Mesendoderm (in vitro differentiated cells): ENCODE results near the gene CDH8.

Experiments
- DNase-seq: peaks from one replicate; pipeline ENCODE4 v3.0.0; 2013
- H2AK5ac ChIP-seq: 2 replicates; pipeline ENCODE4 v1.6.1; 2013; ENCODE audit warnings: low read length, inconsistent platforms
- H2BK120ac ChIP-seq: 2 replicates; pipeline ENCODE4 v1.6.1; 2013; ENCODE audit warnings: low read depth, mild to moderate bottlenecking, low read length, moderate library complexity, mixed read lengths
- H2BK15ac ChIP-seq: replicated peaks from 2 replicates; pipeline ENCODE4 v1.6.1; 2013; ENCODE audit warnings: low read depth, mild to moderate bottlenecking, moderate library complexity
- H2BK5ac ChIP-seq: 2 replicates; pipeline ENCODE4 v1.6.1; 2013; ENCODE audit warnings: low read length, inconsistent platforms
- H3K18ac ChIP-seq: 2 replicates; pipeline ENCODE4 v1.6.1; 2013; ENCODE audit warnings: mild to moderate bottlenecking, low read length, mixed read lengths
- H3K23ac ChIP-seq: one replicate; pipeline ENCODE4 v1.6.1; 2013; ENCODE audit warnings: low read length
- H3K27ac ChIP-seq: 2 replicates; pipeline ENCODE4 v1.5.1; 2013; ENCODE audit warnings: low read depth, mild to moderate bottlenecking, inconsistent platforms, low read length, moderate library complexity
- H3K27me3 ChIP-seq: 2 replicates; pipeline ENCODE4 v1.6.1; 2013; ENCODE audit warnings: low read length, control low read depth, mild to moderate bottlenecking, inconsistent platforms; ENCODE audit not compliant: insufficient read depth, poor library complexity
- H3K36me3 ChIP-seq: 2 replicates; pipeline ENCODE4 v1.6.1; 2013; ENCODE audit warnings: low read length, inconsistent platforms; ENCODE audit not compliant: control insufficient read depth, insufficient read depth
- H3K4ac ChIP-seq: one replicate; pipeline ENCODE4 v1.6.1; 2013; ENCODE audit warnings: low read depth, mild to moderate bottlenecking, low read length, moderate library complexity
- H3K4me1 ChIP-seq: 2 replicates; pipeline ENCODE4 v1.6.1; 2013; ENCODE audit warnings: low read depth, low read length, inconsistent platforms; ENCODE audit not compliant: control insufficient read depth
- H3K4me2 ChIP-seq: 2 replicates; pipeline ENCODE4 v1.6.1; 2013; ENCODE audit warnings: low read length
- H3K4me3 ChIP-seq: 2 replicates; pipeline ENCODE4 v1.5.1; 2013; ENCODE audit warnings: mild to moderate bottlenecking, low read length
- H3K56ac ChIP-seq: one replicate; pipeline ENCODE4 v1.6.1; 2013; ENCODE audit warnings: low read length
- H3K79me1 ChIP-seq: 2 replicates; pipeline ENCODE4 v1.6.1; 2013; ENCODE audit warnings: low read length, inconsistent platforms
- H3K79me2 ChIP-seq: 2 replicates; pipeline ENCODE4 v1.6.1; 2013; ENCODE audit warnings: mild to moderate bottlenecking, low read length; ENCODE audit not compliant: control insufficient read depth, insufficient read depth
- H3K9ac ChIP-seq: 2 replicates; pipeline ENCODE4 v1.6.1; 2013; ENCODE audit warnings: low read length, inconsistent platforms
- H4K5ac ChIP-seq: one replicate; pipeline ENCODE4 v1.6.1; 2013; ENCODE audit warnings: low read length
- H4K8ac ChIP-seq: one replicate; pipeline ENCODE4 v1.6.1; 2013; ENCODE audit warnings: low read depth, mild to moderate bottlenecking, control low read depth, low read length, moderate library complexity
- WGBS: extraction: QIAGEN DNeasy Blood & Tissue Kit; methylation state at CpG from one replicate; pipeline ENCODE4 v1.1.7; 2013; ENCODE audit warnings: low lambda C conversion rate, missing lambda C conversion rate; ENCODE audit not compliant: insufficient coverage; ENCODE audit errors: extremely low coverage; 5-methylcytosine and 5-hydroxymethylcytosine counted together

CDH8 gene

DNA sequence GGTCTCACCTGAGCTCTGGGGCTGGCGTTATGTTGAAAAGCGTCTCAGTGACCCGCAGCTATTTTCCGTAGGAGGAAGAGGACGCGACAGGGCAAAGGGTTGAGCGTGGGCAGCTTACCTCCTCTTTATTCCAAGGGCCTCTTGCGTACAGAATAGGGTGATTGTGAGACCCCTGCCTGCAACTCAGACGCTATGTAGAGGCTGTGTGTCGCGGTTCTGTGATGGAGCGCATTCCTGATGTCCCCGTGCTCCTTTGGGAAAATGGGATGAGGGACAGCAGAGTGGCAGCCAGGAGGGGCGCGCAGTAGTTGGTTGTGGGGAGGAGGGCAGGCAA lies 531 bp upstream of the CDH8 start:
- H3K36me3 ChIP-seq, result no peaks in the 10 kb centered on the region
- peak overlapping the region; percentile 75 for H3K4me2 ChIP-seq
- H3K27ac ChIP-seq, result no peak overlapping the region
- WGBS, result no CpG with 5 or more reads among the region's 15 CpGs
- H2BK120ac ChIP-seq, result no peak overlapping the region
- H3K9ac ChIP-seq, result no peak overlapping the region
- H3K4me1 ChIP-seq, result no peaks in the 10 kb centered on the region
- H3K18ac ChIP-seq, result no peak overlapping the region
- H3K56ac ChIP-seq, result peak overlapping the region; percentile 59
- no peak overlapping the region for H3K23ac ChIP-seq
- H3K79me2 ChIP-seq, result no peaks in the 10 kb centered on the region
- no peak overlapping the region for H2BK5ac ChIP-seq
- no peak overlapping the region for H2AK5ac ChIP-seq
- H3K4ac ChIP-seq, result no peak overlapping the region
- H3K79me1 ChIP-seq, result no peaks in the 10 kb centered on the region
- H3K27me3 ChIP-seq, result peaks cover 7% of the 10 kb centered on the region
- H4K8ac ChIP-seq, result no peak overlapping the region
- H2BK15ac ChIP-seq, result no peak overlapping the region
- no peak overlapping the region for H4K5ac ChIP-seq
- H3K4me3 ChIP-seq, result no peak overlapping the region
- DNase-seq, result peak; percentile 47

DNA sequence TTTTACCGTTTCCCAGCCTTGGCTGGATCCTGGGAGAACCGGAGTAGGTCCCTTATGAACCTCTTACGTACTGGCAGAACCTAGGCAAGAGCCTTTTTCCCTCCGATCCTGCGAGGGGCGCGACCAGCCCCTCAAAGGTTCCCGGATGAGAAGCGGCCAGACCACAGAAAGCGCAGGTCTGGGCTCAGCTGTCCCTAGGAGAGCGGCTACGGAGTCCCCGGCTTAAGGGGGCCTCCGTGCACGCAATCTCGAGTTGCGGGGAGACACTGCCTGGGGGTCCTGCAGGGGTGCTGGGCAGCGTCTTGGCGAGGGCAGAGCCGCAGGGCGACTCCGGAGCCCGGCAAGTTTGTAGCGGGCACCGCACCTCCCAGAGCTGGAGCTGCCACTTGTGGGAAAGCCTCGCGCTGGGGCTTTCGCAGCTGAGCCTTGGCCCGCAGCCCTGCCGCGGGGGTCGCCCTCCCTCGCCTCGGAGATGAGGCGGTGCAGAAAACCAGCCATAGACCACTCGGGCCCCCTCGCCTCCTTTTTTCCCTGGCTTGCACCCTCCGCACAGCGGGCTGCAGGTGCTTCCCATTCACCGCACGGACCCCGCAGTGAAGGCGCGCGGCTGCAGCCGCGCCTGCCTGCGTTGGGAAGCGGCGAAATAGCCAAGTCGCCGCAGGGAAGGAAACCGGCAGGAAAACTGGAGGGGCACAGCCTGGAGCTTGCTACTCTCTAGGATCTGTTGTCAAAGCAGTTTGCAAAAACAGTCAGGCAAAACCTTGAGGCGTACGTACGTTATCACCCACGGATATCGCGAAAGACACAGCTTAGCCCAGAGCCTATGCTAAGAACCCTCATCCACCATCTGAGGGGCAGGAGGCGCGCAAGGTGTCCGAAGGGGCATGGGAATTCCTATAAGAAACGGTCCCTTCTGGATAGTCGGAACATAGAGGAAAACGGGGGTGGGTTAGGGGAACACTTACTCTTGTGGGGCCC lies 834 bp downstream of the CDH8 start:
- Histone ChIP-seq H3K4me3 (no peak overlapping the region), H3K4ac (no peak overlapping the region), H2BK120ac (no peak overlapping the region), H3K4me1 (no peaks in the 10 kb centered on the region), H2BK5ac (no peak overlapping the region), H3K9ac (peak overlapping the region; percentile 52), H3K18ac (no peak overlapping the region), H3K79me2 (no peaks in the 10 kb centered on the region), H2BK15ac (no peak overlapping the region), H3K23ac (no peak overlapping the region), H2AK5ac (no peak overlapping the region), H3K56ac (peak overlapping the region; percentile 78), H4K5ac (no peak overlapping the region), H3K4me2 (peak overlapping the region; percentile 66), H4K8ac (no peak overlapping the region), H3K27ac (no peak overlapping the region), H3K27me3 (peaks cover 7% of the 10 kb centered on the region), H3K36me3 (no peaks in the 10 kb centered on the region), H3K79me1 (no peaks in the 10 kb centered on the region)
- peak; percentile 93 for DNase-seq
- WGBS, result no CpG with 5 or more reads among the region's 65 CpGs

DNA sequence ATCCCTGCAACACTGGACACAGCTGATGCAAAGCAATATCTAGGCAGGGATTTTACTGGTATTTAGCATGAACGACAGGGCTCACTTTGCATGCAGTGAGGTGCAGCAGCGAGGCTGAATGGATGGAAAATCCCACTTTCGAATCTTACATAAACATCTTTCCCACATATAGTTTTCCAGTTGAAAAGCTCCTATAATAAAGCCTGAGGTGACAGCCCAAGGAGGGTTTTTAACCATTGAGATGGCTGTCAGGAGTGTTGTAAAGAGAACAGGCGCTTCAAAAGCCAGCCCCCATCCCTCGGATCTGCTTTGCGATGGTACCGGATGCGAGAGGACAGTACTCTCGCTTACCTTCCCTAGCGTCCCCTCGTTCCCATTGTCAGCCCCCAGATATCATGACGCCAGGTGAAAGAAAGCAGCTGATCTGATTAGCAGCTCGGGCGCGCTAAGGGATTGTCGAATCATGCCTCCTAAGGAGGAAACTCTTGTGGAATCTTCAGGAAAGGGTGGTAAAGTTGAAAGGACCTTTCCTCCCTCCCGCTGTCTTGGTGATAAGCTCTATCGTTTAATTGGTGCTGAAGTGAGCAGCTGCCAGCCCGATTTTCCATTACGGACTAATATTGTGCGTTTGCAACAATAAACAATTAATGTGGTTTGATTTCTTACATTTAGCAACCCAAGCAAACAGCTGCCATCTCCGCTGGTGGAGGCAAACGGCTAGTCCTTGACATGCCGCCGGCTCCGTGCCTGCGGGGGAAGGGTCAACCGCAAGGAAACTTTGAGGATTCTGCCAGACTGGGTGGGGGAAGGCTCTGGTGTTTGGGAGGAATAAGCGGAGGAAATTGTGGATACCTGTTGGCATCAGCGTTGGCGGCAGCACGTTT lies 1.8 kb downstream of the CDH8 start:
- Histone ChIP-seq H3K4me1 (no peaks in the 10 kb centered on the region), H2BK15ac (no peak overlapping the region), H3K79me2 (no peaks in the 10 kb centered on the region), H3K56ac (peak overlapping the region; percentile 78), H3K79me1 (no peaks in the 10 kb centered on the region), H3K18ac (peak overlapping the region; percentile 23), H3K4me3 (no peak overlapping the region), H4K5ac (no peak overlapping the region), H2AK5ac (no peak overlapping the region), H4K8ac (no peak overlapping the region), H2BK120ac (peak overlapping the region; percentile 49), H3K4me2 (peak overlapping the region; percentile 66), H3K4ac (no peak overlapping the region), H3K27ac (no peak overlapping the region), H3K27me3 (peaks cover 7% of the 10 kb centered on the region), H3K23ac (no peak overlapping the region), H2BK5ac (no peak overlapping the region), H3K36me3 (no peaks in the 10 kb centered on the region), H3K9ac (peak overlapping the region; percentile 52)
- WGBS, result no CpG with 5 or more reads among the region's 32 CpGs
- peak; percentile 86 for DNase-seq

DNA sequence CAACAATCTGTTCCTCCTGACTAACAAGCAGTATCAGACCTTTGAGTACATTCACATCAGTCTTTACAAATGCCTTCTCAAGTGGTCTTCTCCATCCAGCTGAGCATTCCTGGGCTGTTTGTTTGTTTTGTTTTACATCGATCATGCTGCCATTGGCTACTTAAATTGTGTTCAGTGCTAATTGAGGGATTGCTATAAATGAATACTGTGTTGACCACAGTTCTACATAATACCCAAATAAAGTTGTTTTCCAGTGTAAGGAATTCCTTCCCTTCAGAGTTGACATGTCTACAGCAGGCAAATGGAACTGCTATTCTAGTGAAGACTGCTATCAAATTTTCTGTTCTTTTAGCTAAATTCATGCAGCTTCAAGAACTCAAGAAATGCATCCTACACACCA lies 3.2 kb downstream of the CDH8 start:
- Histone ChIP-seq H4K8ac (no peak overlapping the region), H3K4me2 (no peak overlapping the region), H3K79me1 (no peaks in the 10 kb centered on the region), H3K56ac (no peak overlapping the region), H3K27me3 (peaks cover 7% of the 10 kb centered on the region), H2BK15ac (no peak overlapping the region), H3K18ac (no peak overlapping the region), H3K36me3 (no peaks in the 10 kb centered on the region), H4K5ac (no peak overlapping the region), H2BK120ac (no peak overlapping the region), H3K4me3 (no peak overlapping the region), H3K27ac (no peak overlapping the region), H3K79me2 (no peaks in the 10 kb centered on the region), H3K4me1 (no peaks in the 10 kb centered on the region), H3K4ac (no peak overlapping the region), H3K23ac (no peak overlapping the region), H2BK5ac (no peak overlapping the region), H2AK5ac (no peak overlapping the region), H3K9ac (no peak overlapping the region)
- no CpG with 5 or more reads among the region's 1 CpG for WGBS
- no peak for DNase-seq

DNA sequence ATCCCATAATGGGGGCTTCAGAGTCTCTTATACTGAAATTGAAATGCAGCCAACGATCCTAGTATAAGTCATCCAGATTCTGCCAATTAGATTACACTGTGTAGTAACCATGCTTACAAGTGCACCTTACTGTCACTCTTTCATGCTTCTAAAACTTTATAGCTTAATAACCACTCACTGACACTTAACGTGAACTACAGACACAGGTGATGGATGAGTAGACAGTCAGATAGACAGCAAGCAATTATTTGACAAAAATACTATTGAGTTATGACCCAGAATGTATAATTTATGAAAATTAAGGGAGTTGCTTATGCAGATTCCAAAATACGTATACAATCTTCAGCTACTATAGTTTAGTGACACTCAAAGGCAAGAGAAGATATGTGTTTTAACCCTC lies 6.3 kb downstream of the CDH8 start:
- H4K5ac ChIP-seq, result no peak overlapping the region
- no peaks in the 10 kb centered on the region for H3K27me3 ChIP-seq
- H3K9ac ChIP-seq, result no peak overlapping the region
- no peak overlapping the region for H4K8ac ChIP-seq
- no peak overlapping the region for H3K4me3 ChIP-seq
- H2AK5ac ChIP-seq, result no peak overlapping the region
- no peak overlapping the region for H2BK5ac ChIP-seq
- no CpG with 5 or more reads among the region's 3 CpGs for WGBS
- no peak overlapping the region for H2BK120ac ChIP-seq
- no peak overlapping the region for H2BK15ac ChIP-seq
- no peak overlapping the region for H3K4ac ChIP-seq
- no peak for DNase-seq
- H3K23ac ChIP-seq, result no peak overlapping the region
- H3K79me1 ChIP-seq, result no peaks in the 10 kb centered on the region
- H3K79me2 ChIP-seq, result no peaks in the 10 kb centered on the region
- H3K4me2 ChIP-seq, result no peak overlapping the region
- H3K4me1 ChIP-seq, result no peaks in the 10 kb centered on the region
- H3K18ac ChIP-seq, result no peak overlapping the region
- no peaks in the 10 kb centered on the region for H3K36me3 ChIP-seq
- no peak overlapping the region for H3K27ac ChIP-seq
- H3K56ac ChIP-seq, result no peak overlapping the region
